ENCODE data around the gene ACER1. TPM values are rescaled to one million over a fixed set of nuclear protein-coding genes. Genes with fewer than 3 reads are reported as not detected.
"Not testable (repeated sequence)": the region's sequence is repeated elsewhere in the genome, so short reads cannot be mapped to it uniquely, and the experiment has no call there.

The ACER1 gene, protein sequence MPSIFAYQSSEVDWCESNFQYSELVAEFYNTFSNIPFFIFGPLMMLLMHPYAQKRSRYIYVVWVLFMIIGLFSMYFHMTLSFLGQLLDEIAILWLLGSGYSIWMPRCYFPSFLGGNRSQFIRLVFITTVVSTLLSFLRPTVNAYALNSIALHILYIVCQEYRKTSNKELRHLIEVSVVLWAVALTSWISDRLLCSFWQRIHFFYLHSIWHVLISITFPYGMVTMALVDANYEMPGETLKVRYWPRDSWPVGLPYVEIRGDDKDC
- not detected for total RNA-seq
- long read RNA-seq, result 0 reads

GRCh38 chr19:6333439-6333838 is at the start of gene ACER1:
ACER1 (minus strand) TSS chr19:6333612; CDS start chr19:6333551, 61 bp downstream.
- no peak for DNase-seq (ENCODE audit: low spot score)

DNA sequence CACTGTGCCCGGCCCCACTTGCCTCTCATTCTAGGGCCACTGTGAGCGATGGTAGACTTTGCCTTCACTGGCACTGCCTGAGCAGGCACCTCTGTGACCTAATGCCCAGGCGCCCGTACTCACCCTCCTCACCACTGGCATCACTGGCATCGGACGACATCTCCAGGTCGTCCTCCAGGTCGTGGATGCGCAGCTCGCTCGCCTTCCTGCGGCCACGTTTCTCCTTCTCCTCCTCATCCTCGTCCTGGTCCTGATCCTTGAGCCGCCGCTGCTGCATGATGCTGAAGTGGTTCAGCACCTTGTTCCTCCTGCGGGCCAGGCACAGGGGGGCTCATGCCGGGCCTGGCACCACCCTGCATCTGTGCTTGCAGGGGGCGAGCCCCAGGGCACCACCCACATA is 49.8 kb upstream of the ACER1 start:
- no peak for DNase-seq (ENCODE audit: low spot score)

DNA sequence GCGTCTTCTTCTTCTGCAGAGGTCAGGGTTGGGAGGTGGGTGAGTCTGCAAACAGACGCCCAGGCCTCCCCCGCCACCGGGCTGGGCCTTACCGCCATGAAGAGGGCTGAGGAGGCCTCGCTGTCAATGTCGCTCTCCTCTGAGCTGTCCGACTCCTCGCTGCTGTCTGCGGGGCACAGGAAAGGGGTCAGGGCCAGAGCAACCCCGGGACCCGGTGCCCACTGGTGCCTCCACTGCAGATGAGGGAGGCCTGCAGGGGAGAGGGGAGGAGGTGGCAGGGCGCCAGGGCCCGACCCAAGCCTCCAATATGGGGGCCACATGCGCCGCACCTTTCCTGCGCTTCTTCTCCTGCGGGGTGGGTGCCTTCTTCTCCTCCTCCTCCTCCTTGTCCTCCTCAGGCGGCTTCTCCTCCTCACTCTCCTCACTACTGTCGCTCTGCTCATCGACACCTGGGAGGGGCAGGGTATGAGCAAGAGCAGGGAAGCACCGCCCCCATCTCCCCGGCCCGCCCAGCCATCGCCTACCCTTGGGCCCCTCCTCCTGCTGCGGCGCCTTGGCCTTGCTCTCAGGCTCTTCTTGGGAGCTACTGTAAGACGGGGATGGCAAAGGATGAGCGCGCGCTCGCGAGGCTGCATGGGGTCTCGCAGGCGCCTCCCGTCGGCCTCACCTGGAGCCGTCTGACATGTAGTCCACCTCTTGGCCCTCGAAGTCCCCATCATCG is 47.8 kb upstream of the ACER1 start:
- DNase-seq (ENCODE audit: low spot score), result no peak

DNA sequence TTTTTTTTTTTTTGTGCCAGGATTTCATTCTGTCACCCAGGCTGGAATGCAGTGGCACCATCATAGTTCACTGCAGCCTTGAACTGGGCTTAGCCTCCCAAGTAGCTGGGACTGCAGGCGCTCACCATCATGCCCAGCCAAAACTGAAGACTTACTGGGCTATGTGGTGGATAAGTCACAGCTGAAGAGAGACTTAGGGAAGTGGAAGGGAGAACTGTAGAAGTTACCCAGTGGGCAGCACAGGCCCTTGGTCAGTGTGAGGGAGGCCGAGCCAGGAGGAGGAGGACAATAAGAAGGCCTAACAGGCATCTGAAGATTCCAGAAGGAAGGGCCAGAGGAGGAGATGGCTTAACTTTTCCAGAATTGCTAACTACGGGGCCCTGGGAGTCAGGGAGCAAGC is 46.3 kb upstream of the ACER1 start:
- no peak for DNase-seq (ENCODE audit: low spot score)

DNA sequence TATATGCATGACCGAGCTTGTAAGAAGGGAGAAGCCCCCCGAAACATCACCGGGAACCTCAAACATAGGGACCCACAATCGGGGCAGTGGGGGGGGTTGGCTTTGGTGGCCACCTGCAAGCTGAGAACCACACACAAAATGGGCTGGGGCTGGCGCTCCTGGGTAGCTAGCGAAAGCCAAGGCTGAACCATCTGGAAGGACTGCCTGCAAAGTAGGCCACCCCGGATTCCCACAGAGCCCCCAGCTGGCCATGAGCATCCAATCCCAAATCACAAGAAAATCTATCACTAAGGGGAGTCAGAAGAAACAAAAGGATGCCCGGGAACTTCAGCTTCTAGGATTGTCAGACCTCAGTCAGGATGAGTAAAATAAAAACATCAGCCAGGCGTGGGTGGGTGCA is 45.1 kb upstream of the ACER1 start:
- DNase-seq (ENCODE audit: low spot score), result no peak

GRCh38 chr19:6378041-6378440 is 44.6 kb upstream of the ACER1 start:
- no peak for DNase-seq (ENCODE audit: low spot score)

DNA sequence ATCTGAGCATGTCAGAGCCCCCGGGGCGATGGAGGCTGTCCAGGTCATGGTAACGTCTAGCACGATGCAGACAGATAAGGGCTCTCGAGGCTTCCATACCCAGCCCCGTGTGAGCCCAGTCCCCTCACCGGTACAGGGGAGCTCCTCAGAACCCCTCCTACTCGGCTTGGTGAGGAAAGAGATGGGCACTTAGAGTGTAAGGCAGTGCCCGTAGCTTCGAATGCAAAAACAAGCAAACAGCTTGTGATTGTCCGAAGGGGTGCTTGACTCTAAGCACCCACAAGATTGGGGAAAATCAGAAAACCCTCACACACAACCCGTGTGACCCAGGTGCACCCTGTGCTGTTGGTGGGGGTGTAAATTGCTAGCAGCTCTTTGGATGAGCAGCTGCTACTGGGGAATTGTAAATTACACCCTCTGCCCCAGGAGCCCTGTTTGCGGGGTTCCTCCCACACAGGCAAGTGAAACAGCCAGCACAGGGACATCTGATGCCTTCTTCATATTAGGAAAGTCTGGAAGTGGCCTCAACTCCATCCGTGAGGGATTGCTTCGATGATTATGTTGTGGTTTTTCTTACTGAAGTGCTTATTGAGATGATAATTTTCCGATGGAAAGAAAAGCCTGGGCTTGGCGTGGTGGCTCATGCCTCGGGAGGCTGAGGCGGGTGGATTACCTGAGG is 43.2 kb upstream of the ACER1 start:
- DNase-seq (ENCODE audit: low spot score), result no peak

- no peak for DNase-seq (ENCODE audit: low spot score)
These were observed 42.1 kb upstream of the ACER1 start, which contains the start of gene PSPN for GRCh38 chr19:6375411-6376010. PSPN (minus strand) TSS chr19:6375933; CDS start chr19:6375849, 84 bp downstream.

- no peak for DNase-seq (ENCODE audit: low spot score)
These were observed 41.4 kb upstream of the ACER1 start for GRCh38 chr19:6374711-6375410.

DNA sequence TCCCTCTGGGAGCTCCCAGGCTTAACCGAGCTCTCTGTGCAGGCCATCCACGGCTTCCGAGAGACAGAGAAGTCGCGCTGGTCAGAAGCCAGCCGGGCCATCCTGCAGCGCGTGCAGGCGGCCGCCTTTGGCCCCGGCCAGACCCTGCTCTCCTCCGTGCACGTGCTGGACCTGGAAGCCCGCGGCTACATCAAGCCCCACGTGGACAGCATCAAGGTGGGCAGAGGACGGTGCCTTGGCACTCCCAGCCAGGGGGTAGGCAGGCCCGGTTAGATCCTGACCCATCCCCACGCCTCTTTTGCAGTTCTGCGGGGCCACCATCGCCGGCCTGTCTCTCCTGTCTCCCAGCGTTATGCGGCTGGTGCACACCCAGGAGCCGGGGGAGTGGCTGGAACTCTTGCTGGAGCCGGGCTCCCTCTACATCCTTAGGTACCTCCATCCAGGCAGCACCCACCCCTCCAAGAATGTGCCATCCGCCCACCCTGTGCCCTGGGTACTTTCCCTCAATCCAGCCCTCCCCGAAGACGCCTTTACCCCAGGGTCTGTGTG is 40.8 kb upstream of the ACER1 start:
- DNase-seq (ENCODE audit: low spot score), result no peak

- no peak for DNase-seq (ENCODE audit: low spot score)
These were observed 40.3 kb upstream of the ACER1 start for GRCh38 chr19:6373813-6374108.

- DNase-seq (ENCODE audit: low spot score), result peak; percentile 99
These were observed 39.8 kb upstream of the ACER1 start for GRCh38 chr19:6373096-6373812.

DNA sequence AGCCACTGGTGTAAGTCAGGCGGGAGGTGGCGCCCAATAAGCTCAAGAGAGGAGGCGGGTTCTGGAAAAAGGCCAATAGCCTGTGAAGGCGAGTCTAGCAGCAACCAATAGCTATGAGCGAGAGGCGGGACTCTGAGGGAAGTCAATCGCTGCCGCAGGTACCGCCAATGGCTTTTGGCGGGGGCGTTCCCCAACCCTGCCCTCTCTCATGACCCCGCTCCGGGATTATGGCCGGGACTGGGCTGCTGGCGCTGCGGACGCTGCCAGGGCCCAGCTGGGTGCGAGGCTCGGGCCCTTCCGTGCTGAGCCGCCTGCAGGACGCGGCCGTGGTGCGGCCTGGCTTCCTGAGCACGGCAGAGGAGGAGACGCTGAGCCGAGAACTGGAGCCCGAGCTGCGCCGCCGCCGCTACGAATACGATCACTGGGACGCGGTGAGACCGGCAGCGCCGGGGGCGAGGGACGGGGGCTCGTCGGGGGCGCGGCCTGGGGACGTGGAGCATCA is 39.2 kb upstream of the ACER1 start, which contains the start of gene ALKBH7:
Gene ALKBH7 (plus strand): TSS at position 201 of the 502 bp plus-strand sequence. CDS start 27 bp downstream, at position 228.
- peak; percentile 96 for DNase-seq (ENCODE audit: low spot score)

- no peak for DNase-seq (ENCODE audit: low spot score)
These were observed 30.9 kb upstream of the ACER1 start for GRCh38 chr19:6364353-6364752.

DNA sequence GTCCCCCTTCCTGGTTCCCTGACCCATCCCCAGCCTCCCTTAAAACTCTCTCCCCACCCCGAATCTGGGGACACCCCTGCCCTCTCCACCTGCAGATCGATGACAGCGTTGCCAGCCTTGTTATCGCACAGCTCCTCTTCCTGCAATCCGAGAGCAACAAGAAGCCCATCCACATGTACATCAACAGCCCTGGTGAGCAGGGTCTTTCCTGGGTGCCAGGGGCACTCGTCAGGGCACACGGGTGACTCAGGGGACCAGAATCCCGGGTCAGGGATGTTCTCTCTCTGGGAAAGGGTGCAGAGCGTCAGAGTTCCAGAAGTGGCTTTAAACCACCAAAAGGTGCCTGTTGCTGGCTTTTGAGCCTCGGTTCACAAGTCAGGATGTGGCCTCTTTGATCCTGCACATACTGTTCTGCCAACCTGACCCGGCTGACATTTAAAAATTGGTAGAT is 29.0 kb upstream of the ACER1 start:
- no peak for DNase-seq (ENCODE audit: low spot score)

DNA sequence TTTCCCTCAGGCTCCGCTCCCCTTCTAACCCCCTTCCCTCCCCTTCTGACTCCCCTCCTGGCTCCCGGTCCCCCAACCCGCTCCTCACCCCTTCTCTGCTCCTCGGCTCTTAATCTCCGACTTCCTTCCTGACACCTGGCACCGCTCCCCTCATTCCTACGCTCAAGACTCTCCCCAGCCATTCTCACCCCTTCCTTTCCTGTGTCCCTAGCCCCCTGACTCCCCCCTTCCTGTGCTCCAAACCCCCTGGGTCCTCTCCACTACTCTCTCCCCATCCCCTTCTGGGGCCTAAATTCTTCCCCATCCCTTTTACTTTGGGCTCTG is 28.6 kb upstream of the ACER1 start:
- DNase-seq (ENCODE audit: low spot score), result no peak

GRCh38 chr19:6360857-6361216 is 27.4 kb upstream of the ACER1 start:
- not testable (repeated sequence) for DNase-seq (ENCODE audit: low spot score)

DNA sequence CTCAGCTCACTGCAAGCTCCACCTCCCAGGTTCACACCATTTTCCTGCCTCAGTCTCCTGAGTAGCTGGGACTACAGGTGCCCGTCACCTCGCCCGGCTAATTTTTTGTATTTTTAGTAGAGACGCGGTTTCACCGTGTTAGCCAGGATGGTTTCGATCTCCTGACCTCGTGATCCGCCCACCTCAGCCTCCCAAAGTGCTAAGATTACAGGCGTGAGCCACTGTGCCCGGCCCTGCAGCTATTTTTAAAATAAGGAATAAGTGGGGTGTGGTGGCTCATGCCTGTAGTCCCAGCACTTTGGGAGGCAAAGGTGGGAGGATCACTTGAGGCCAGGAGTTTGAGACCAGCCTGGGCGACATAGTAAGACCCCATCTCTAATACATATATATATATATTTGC is 27.0 kb upstream of the ACER1 start:
- DNase-seq (ENCODE audit: low spot score), result not testable (repeated sequence)

- no peak for DNase-seq (ENCODE audit: low spot score)
These were observed 26.3 kb upstream of the ACER1 start for GRCh38 chr19:6359568-6360341.

Measured in mesenteric fat pad (tissue), 1 donor.